ENCODE results near the gene PLEKHA7.

PLEKHA7 gene

DNA sequence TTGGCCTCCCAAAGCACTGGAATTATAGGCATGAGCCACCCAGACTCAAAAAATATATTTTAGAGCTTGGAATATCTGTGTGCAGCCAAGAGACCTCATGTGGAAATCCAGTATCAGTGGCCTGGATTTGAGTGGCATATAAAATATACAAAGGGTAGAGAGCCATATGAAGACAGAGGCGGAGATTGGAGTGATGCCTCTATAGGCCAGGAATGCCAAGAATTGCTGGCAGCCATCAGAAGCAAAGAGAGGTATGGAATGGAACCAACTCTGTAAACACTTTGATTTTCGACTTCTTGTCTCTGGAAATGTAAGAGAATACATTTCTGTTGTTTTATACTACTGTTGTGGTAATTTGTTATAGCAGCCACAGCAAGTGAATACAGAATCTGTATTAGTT, 123.0 kb downstream of the PLEKHA7 start:
- TF ChIP-seq, protein P1, sequence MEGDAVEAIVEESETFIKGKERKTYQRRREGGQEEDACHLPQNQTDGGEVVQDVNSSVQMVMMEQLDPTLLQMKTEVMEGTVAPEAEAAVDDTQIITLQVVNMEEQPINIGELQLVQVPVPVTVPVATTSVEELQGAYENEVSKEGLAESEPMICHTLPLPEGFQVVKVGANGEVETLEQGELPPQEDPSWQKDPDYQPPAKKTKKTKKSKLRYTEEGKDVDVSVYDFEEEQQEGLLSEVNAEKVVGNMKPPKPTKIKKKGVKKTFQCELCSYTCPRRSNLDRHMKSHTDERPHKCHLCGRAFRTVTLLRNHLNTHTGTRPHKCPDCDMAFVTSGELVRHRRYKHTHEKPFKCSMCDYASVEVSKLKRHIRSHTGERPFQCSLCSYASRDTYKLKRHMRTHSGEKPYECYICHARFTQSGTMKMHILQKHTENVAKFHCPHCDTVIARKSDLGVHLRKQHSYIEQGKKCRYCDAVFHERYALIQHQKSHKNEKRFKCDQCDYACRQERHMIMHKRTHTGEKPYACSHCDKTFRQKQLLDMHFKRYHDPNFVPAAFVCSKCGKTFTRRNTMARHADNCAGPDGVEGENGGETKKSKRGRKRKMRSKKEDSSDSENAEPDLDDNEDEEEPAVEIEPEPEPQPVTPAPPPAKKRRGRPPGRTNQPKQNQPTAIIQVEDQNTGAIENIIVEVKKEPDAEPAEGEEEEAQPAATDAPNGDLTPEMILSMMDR (IDR thresholded peaks at IDR 0.05) = no peak

DNA sequence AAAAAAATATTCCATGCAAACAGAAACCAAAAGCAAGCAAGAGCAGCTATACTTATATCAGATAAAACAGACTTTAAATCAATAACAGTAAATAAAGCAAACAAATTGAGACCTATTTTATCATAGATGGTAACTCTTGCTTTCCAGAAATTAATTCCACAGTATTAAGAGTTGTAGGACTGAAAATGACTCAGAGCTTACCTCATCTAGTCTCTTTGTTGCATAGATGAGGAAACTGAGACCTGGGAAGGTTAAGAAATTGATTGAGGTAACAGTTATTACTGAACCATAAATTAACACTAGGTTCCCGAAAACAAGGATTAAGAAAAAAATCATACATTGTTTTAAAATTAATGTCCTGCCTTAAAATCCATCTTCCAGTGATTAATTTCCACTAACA, 123.8 kb downstream of the PLEKHA7 start:
- TF ChIP-seq, protein P1 (IDR thresholded peaks at IDR 0.05) = no peak

- TF ChIP-seq, protein P1 (IDR thresholded peaks at IDR 0.05) = no peak
Measured at GRCh38 chr11:16889905-16890304, 124.3 kb downstream of the PLEKHA7 start.

- TF ChIP-seq, protein P1 (IDR thresholded peaks at IDR 0.05) = peak; percentile 51; the same call in 1 of the 2 replicates
Measured at GRCh38 chr11:16883174-16883573, 131.0 kb downstream of the PLEKHA7 start.

DNA sequence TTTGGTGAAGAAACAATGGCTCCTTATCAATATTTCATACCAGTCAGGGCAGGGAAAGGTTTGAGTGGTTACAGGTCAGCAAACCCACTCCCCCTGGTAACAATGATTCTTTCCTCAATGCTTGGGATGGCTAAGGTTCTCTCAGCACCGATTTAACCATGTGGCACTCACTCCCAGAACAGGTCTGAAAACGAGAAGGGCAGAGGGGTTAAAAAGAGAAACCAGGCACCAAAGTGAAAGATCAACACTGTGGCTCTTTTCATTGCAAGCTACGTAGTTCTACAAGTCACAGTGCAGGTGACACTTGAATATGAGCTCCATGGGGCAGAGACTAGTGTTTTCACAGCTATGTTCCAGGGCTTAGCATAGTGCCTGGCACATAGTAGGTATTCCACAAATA, 132.4 kb downstream of the PLEKHA7 start:
- TF ChIP-seq, protein P1 (IDR thresholded peaks at IDR 0.05) = no peak

GRCh38 chr11:16881074-16881709, 133.0 kb downstream of the PLEKHA7 start:
- TF ChIP-seq, protein P1 (IDR thresholded peaks at IDR 0.05) = peak; percentile 50

DNA sequence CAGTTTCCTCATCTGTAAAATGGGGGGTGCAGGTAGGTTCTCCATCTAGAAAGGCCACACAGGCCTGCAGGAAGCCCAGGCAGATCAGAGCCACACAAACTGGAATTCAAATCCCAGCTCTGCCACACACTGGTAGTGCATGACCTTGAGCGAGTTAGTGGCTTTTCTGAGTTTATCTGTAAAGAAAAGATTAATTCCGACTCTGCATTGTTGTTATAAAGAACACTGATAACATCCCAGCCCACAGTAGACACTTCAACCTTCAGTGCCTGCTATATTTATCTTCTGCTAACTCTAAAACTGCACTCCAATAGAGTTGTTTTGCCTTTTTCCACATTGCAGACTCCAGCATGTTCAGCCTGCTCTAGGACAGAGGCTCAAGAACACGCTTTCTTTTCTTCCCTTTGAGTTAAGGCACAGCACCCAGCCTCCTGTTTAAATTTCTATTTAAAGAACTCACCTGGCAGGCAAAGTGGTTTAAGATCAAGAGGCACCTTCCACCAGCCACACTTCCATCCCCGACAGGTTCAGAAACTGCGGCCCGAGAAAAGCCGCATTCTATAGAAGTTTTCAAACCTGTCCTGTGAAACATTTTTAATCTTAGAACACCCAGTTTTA, 133.9 kb downstream of the PLEKHA7 start:
- TF ChIP-seq, protein P1 (IDR thresholded peaks at IDR 0.05) = no peak

Measured in LNCAP (cell line).